DOHH2 (cell line): ENCODE data around the gene TRMT44.

Experiments
- H3F3A ChIP-seq: fragments of 200-600 bp; sonication (generic), shearing (Covaris generic); 2 replicates; pipeline ENCODE4 v1.6.0; 2016; ENCODE audit warnings: antibody characterized with exemption, mild to moderate bottlenecking; ENCODE audit not compliant: control insufficient read depth, insufficient read depth
- H3K27ac ChIP-seq: fragments of 200-600 bp; sonication (generic); 2 replicates; pipeline ENCODE4 v1.5.1; 2014; ENCODE audit warnings: low read depth, mild to moderate bottlenecking, low read length, moderate library complexity
- H3K27me3 ChIP-seq: fragments of 200-600 bp; sonication (generic); 2 replicates; pipeline ENCODE4 v1.6.1; 2014; ENCODE audit warnings: mild to moderate bottlenecking, low read length, mixed read lengths; ENCODE audit not compliant: control insufficient read depth
- H3K36me3 ChIP-seq: fragments of 200-600 bp; sonication (generic); 2 replicates; pipeline ENCODE4 v1.6.1; 2014; ENCODE audit warnings: mild to moderate bottlenecking, low read length, moderate library complexity, mixed read lengths; ENCODE audit not compliant: control insufficient read depth
- H3K4me1 ChIP-seq: fragments of 200-600 bp; sonication (generic); 2 replicates; pipeline ENCODE4 v1.6.1; 2014; ENCODE audit warnings: mild to moderate bottlenecking, low read length, mixed read lengths; ENCODE audit not compliant: control insufficient read depth
- H3K4me2 ChIP-seq: fragments of 200-600 bp; sonication (generic); 2 replicates; pipeline ENCODE4 v1.6.0; 2014; ENCODE audit warnings: mild to moderate bottlenecking, low read length, moderate library complexity
- H3K4me3 ChIP-seq: fragments of 200-600 bp; sonication (generic); 2 replicates; pipeline ENCODE4 v1.5.1; 2014; ENCODE audit warnings: mild to moderate bottlenecking, low read length, mixed read lengths
- H3K79me2 ChIP-seq: fragments of 200-600 bp; sonication (generic); 2 replicates; pipeline ENCODE4 v1.6.1; 2014; ENCODE audit warnings: mild to moderate bottlenecking, low read length, mixed read lengths; ENCODE audit not compliant: control insufficient read depth
- H3K9me2 ChIP-seq: fragments of 200-600 bp; sonication (generic); replicated peaks from 2 replicates; pipeline ENCODE4 v1.6.1; 2014; ENCODE audit warnings: mild to moderate bottlenecking, low read length, mixed read lengths; ENCODE audit not compliant: control insufficient read depth
- H3K9me3 ChIP-seq: fragments of 200-600 bp; sonication (generic); 2 replicates; pipeline ENCODE4 v1.6.1; 2014; ENCODE audit warnings: antibody characterized with exemption, low read length, mixed read lengths; ENCODE audit not compliant: control insufficient read depth, insufficient read depth
- H4K20me1 ChIP-seq: fragments of 200-600 bp; sonication (generic); 2 replicates; pipeline ENCODE4 v1.6.0; 2014; ENCODE audit warnings: low read depth, mild to moderate bottlenecking, antibody characterized with exemption, low read length, moderate library complexity; ENCODE audit not compliant: control insufficient read depth, insufficient read depth
- CTCF ChIP-seq: fragments of 200-600 bp; sonication (generic); IDR thresholded peaks from one replicate; pipeline ENCODE4 v1.5.1; 2014; ENCODE audit warnings: antibody characterized with exemption, mild to moderate bottlenecking, low read depth, low read length; ENCODE audit not compliant: poor library complexity, severe bottlenecking
- EZH2phosphoT487 ChIP-seq: fragments of 200-600 bp; sonication (generic); IDR thresholded peaks from 2 replicates; pipeline ENCODE4 v1.6.1; 2017; ENCODE audit warnings: borderline replicate concordance, mild to moderate bottlenecking, antibody characterized with exemption, low read length, moderate library complexity, mixed read lengths

TRMT44 gene

GRCh38 chr4:8508266-8508665 lies 67.7 kb downstream of the TRMT44 start:
- no peaks in the 10 kb centered on the region for H3F3A ChIP-seq
- H3K4me2 ChIP-seq = no peak overlapping the region
- no peaks in the 10 kb centered on the region for H3K9me2 ChIP-seq
- no peak overlapping the region for H3K4me3 ChIP-seq
- H3K36me3 ChIP-seq = no peaks in the 10 kb centered on the region
- H3K9me3 ChIP-seq = no peaks in the 10 kb centered on the region
- no peaks in the 10 kb centered on the region for H3K79me2 ChIP-seq
- TF ChIP-seq EZH2phosphoT487 (no peak), CTCF (no peak)
- no peaks in the 10 kb centered on the region for H4K20me1 ChIP-seq
- H3K27ac ChIP-seq = no peak overlapping the region
- no peaks in the 10 kb centered on the region for H3K4me1 ChIP-seq
- no peaks in the 10 kb centered on the region for H3K27me3 ChIP-seq

- Histone ChIP-seq H4K20me1 (no peaks in the 10 kb centered on the region), H3K9me3 (no peaks in the 10 kb centered on the region), H3K4me2 (no peak overlapping the region), H3F3A (no peaks in the 10 kb centered on the region), H3K79me2 (no peaks in the 10 kb centered on the region), H3K4me3 (no peak overlapping the region), H3K9me2 (no peaks in the 10 kb centered on the region), H3K27me3 (no peaks in the 10 kb centered on the region), H3K36me3 (no peaks in the 10 kb centered on the region), H3K27ac (no peak overlapping the region), H3K4me1 (no peaks in the 10 kb centered on the region)
- no peak for TF ChIP-seq CTCF
- TF ChIP-seq EZH2phosphoT487 = no peak
These were observed 68.2 kb downstream of the TRMT44 start for GRCh38 chr4:8508740-8509139.

- H3K27me3 ChIP-seq = no peaks in the 10 kb centered on the region
- H3K4me3 ChIP-seq = no peak overlapping the region
- H3K9me3 ChIP-seq = no peaks in the 10 kb centered on the region
- H3K36me3 ChIP-seq = no peaks in the 10 kb centered on the region
- H3K9me2 ChIP-seq = no peaks in the 10 kb centered on the region
- H4K20me1 ChIP-seq = no peaks in the 10 kb centered on the region
- no peak overlapping the region for H3K4me2 ChIP-seq
- no peaks in the 10 kb centered on the region for H3K4me1 ChIP-seq
- H3K27ac ChIP-seq = no peak overlapping the region
- TF ChIP-seq CTCF (no peak), EZH2phosphoT487 (no peak)
- no peaks in the 10 kb centered on the region for H3K79me2 ChIP-seq
- H3F3A ChIP-seq = no peaks in the 10 kb centered on the region
These were observed 68.9 kb downstream of the TRMT44 start for GRCh38 chr4:8509311-8509950.
